H1 (cell line): ENCODE data around the gene DCAF8L2.

Source experiments
- CBX5 ChIP-seq: fragments of 300-800, 300-1000 bp; sonication (generic); IDR thresholded peaks from 2 replicates; pipeline ENCODE4 v1.7.1; 2016; ENCODE audit warnings: antibody characterized with exemption, low read length, low read depth
- CBX8 ChIP-seq: fragments of 300-800, 300-1000 bp; sonication (generic); IDR thresholded peaks from 2 replicates; pipeline ENCODE4 v1.7.1; 2016; ENCODE audit warnings: low read depth, low read length, borderline replicate concordance
- CTCF ChIP-seq, 3 experiments: IDR thresholded peaks; 1 replicate in 2 of 3; 2 replicates in 1 of 3; pipeline versions ENCODE4 v1.5.1 to v1.6.1; 2011; ENCODE audit warnings: low read length in 3 of 3, mild to moderate bottlenecking in 3 of 3, inconsistent platforms in 2 of 3, low read depth in 1 of 3, moderate library complexity in 1 of 3; ENCODE audit not compliant: insufficient read depth in 1 of 3; ENCODE audit errors: control extremely low read depth in 1 of 3
- EGR1 ChIP-seq: IDR thresholded peaks from 2 replicates; pipeline ENCODE4 v1.6.1; 2011; ENCODE audit warnings: low read depth, low read length, borderline replicate concordance
- FOSL1 ChIP-seq: IDR thresholded peaks from 2 replicates; pipeline ENCODE4 v1.6.1; 2011; ENCODE audit warnings: mild to moderate bottlenecking, low read depth, low read length, moderate library complexity; ENCODE audit not compliant: insufficient read depth
- GTF2F1 ChIP-seq: IDR thresholded peaks from 2 replicates; pipeline ENCODE4 v1.6.1; 2012; ENCODE audit warnings: low read depth, low read length, improper control_type of control experiment, borderline replicate concordance
- KDM1A ChIP-seq: fragments of 200-600, 300-600 bp; sonication (generic); IDR thresholded peaks from 2 replicates; pipeline ENCODE4 v1.7.1; 2016; ENCODE audit warnings: mild to moderate bottlenecking, low read length, borderline replicate concordance
- MAFK ChIP-seq: IDR thresholded peaks from 2 replicates; pipeline ENCODE4 v1.6.1; 2012; ENCODE audit warnings: low read depth, mild to moderate bottlenecking, improper control_type of control experiment, low read length
- POLR2A ChIP-seq, 2 experiments: IDR thresholded peaks; 1 replicate in 1 of 2; 2 replicates in 1 of 2; pipeline ENCODE4 v1.6.1; 2011; ENCODE audit warnings: low read depth in 2 of 2, low read length in 2 of 2, mild to moderate bottlenecking in 2 of 2; ENCODE audit errors: control extremely low read depth in 1 of 2
- TAF7 ChIP-seq: optimal IDR thresholded peaks from 2 replicates; pipeline ENCODE3; 2011; ENCODE audit warnings: low read depth, mild to moderate bottlenecking, inconsistent platforms, low read length, moderate library complexity, borderline replicate concordance
- YY1 ChIP-seq: IDR thresholded peaks from 2 replicates; pipeline ENCODE4 v1.6.1; 2011; ENCODE audit warnings: low read depth, mild to moderate bottlenecking, low read length
- ZNF274 ChIP-seq: IDR thresholded peaks from 2 replicates; pipeline ENCODE4 v1.7.0; 2012; ENCODE audit warnings: low read length, borderline replicate concordance; ENCODE audit errors: extremely low read depth

GRCh38 chrX:27608671-27609070, 18.5 kb downstream of the DCAF8L2 start:
- TF ChIP-seq CTCF (IDR thresholded peaks at IDR 0.05; ENCODE audit: control extremely low read depth in 1 of 3, insufficient read depth in 1 of 3, low read depth in 1 of 3, low read length in 3 of 3) (no peak), MAFK (no peak), CBX8 (no peak), ZNF274 (no peak), POLR2A (IDR thresholded peaks at IDR 0.05; ENCODE audit: control extremely low read depth in 1 of 2, low read depth in 2 of 2, low read length in 2 of 2) (no peak), CBX5 (no peak), KDM1A (no peak), YY1 (no peak), TAF7 (no peak), FOSL1 (no peak), EGR1 (no peak), GTF2F1 (no peak)
